ENCODE results near the gene TTC39B.

Gene TTC39B

GRCh38 chr9:15149450-15149849 lies 157.6 kb downstream of the TTC39B start:
- Mint-ChIP-seq H3K4me3 (no peak overlapping the region), H3K27me3 (peaks cover 13% of the 10 kb centered on the region), H3K9me3 (no peaks in the 10 kb centered on the region), H3K27ac (no peak overlapping the region), H3K36me3 (no peaks in the 10 kb centered on the region), H3K4me1 (no peaks in the 10 kb centered on the region)
- CTCF ChIA-PET: interaction anchor here (1.0 kb wide), 1 partner anchor 46 kb away, joined by 3 read pairs; no protein-coding TSS in a partner anchor
- no peak for DNase-seq

- H3K4me3 Mint-ChIP-seq: no peak overlapping the region
- CTCF ChIA-PET: interaction anchor here (0.6 to 1.3 kb wide), 2 partner anchors 11 to 65 kb away, joined by 3 to 4 read pairs; no protein-coding TSS in a partner anchor
- peaks cover 12% of the 10 kb centered on the region for H3K27me3 Mint-ChIP-seq
- H3K36me3 Mint-ChIP-seq: no peaks in the 10 kb centered on the region
- no peak overlapping the region for H3K27ac Mint-ChIP-seq
- no peak for DNase-seq
- H3K4me1 Mint-ChIP-seq: peaks cover 3% of the 10 kb centered on the region
- H3K9me3 Mint-ChIP-seq: no peaks in the 10 kb centered on the region
Observed at GRCh38 chr9:15146268-15146700, 160.7 kb downstream of the TTC39B start.

GRCh38 chr9:15144622-15145061 lies 162.4 kb downstream of the TTC39B start:
- H3K4me1 Mint-ChIP-seq: peaks cover 3% of the 10 kb centered on the region

GRCh38 chr9:15142878-15143534 lies 164.0 kb downstream of the TTC39B start:
- Mint-ChIP-seq H3K36me3 (no peaks in the 10 kb centered on the region), H3K4me3 (no peak overlapping the region), H3K9me3 (no peaks in the 10 kb centered on the region), H3K27me3 (peaks cover 7% of the 10 kb centered on the region), H3K4me1 (peaks cover 3% of the 10 kb centered on the region), H3K27ac (no peak overlapping the region)
- no peak for DNase-seq
- CTCF ChIA-PET: interaction anchor here (0.6 kb wide), 1 partner anchor 29 kb away, joined by 3 read pairs; no protein-coding TSS in a partner anchor

More at GRCh38 chr9:15144622-15145061, 162.4 kb downstream of the TTC39B start:
- Mint-ChIP-seq H3K27me3 (peaks cover 7% of the 10 kb centered on the region), H3K9me3 (no peaks in the 10 kb centered on the region), H3K36me3 (no peaks in the 10 kb centered on the region), H3K4me3 (no peak overlapping the region), H3K27ac (no peak overlapping the region)
- CTCF ChIA-PET: no interaction called here
- no peak for DNase-seq

GRCh38 chr9:15140051-15140450 lies 167.0 kb downstream of the TTC39B start:
- no peak overlapping the region for H3K4me3 Mint-ChIP-seq
- no peak for DNase-seq
- CTCF ChIA-PET: interaction anchor here (0.5 to 0.7 kb wide), 2 partner anchors 79 to 357 kb away, joined by 3 read pairs; no protein-coding TSS in a partner anchor
- peaks cover 10% of the 10 kb centered on the region for H3K4me1 Mint-ChIP-seq
- no peaks in the 10 kb centered on the region for H3K36me3 Mint-ChIP-seq
- no peaks in the 10 kb centered on the region for H3K9me3 Mint-ChIP-seq
- H3K27ac Mint-ChIP-seq: no peak overlapping the region
- H3K27me3 Mint-ChIP-seq: peaks cover 7% of the 10 kb centered on the region

GRCh38 chr9:15139469-15139868 lies 167.5 kb downstream of the TTC39B start:
- Mint-ChIP-seq H3K4me3 (no peak overlapping the region), H3K36me3 (no peaks in the 10 kb centered on the region), H3K27ac (no peak overlapping the region), H3K27me3 (peaks cover 5% of the 10 kb centered on the region), H3K4me1 (peaks cover 10% of the 10 kb centered on the region), H3K9me3 (no peaks in the 10 kb centered on the region)
- CTCF ChIA-PET: no interaction called here
- DNase-seq: no peak

GRCh38 chr9:15138357-15138686 lies 168.7 kb downstream of the TTC39B start:
- peaks cover 10% of the 10 kb centered on the region for H3K4me1 Mint-ChIP-seq
- CTCF ChIA-PET: interaction anchor here (1.3 to 1.4 kb wide), 2 partner anchors 38 to 202 kb away, joined by 3 read pairs; no protein-coding TSS in a partner anchor
- H3K27ac Mint-ChIP-seq: no peak overlapping the region

GRCh38 chr9:15137658-15138356 lies 169.2 kb downstream of the TTC39B start:
- DNase-seq: no peak
- H3K4me1 Mint-ChIP-seq: peaks cover 10% of the 10 kb centered on the region
- CTCF ChIA-PET: interaction anchor here (1.3 to 1.4 kb wide), 2 partner anchors 37 to 201 kb away, joined by 3 read pairs; no protein-coding TSS in a partner anchor
- H3K9me3 Mint-ChIP-seq: no peaks in the 10 kb centered on the region
- H3K4me3 Mint-ChIP-seq: no peak overlapping the region
- H3K36me3 Mint-ChIP-seq: no peaks in the 10 kb centered on the region
- no peak overlapping the region for H3K27ac Mint-ChIP-seq
- no peaks in the 10 kb centered on the region for H3K27me3 Mint-ChIP-seq

More at GRCh38 chr9:15138357-15138686, 168.7 kb downstream of the TTC39B start:
- Mint-ChIP-seq H3K27me3 (no peaks in the 10 kb centered on the region), H3K36me3 (no peaks in the 10 kb centered on the region), H3K4me3 (no peak overlapping the region), H3K9me3 (no peaks in the 10 kb centered on the region)
- DNase-seq: no peak

- Mint-ChIP-seq H3K27ac (no peak overlapping the region), H3K27me3 (no peaks in the 10 kb centered on the region), H3K4me3 (no peak overlapping the region), H3K36me3 (no peaks in the 10 kb centered on the region), H3K4me1 (peaks cover 7% of the 10 kb centered on the region), H3K9me3 (no peaks in the 10 kb centered on the region)
- DNase-seq: no peak
- CTCF ChIA-PET: interaction anchor here (1.3 to 2.5 kb wide), 4 partner anchors 33 to 290 kb away, joined by 3 to 19 read pairs (median 4); no protein-coding TSS in a partner anchor
Observed at GRCh38 chr9:15137089-15137488, 169.9 kb downstream of the TTC39B start.

- H3K4me1 Mint-ChIP-seq: peaks cover 6% of the 10 kb centered on the region
- no peak overlapping the region for H3K27ac Mint-ChIP-seq
- no peak for DNase-seq
- no peaks in the 10 kb centered on the region for H3K9me3 Mint-ChIP-seq
- no peaks in the 10 kb centered on the region for H3K27me3 Mint-ChIP-seq
- CTCF ChIA-PET: interaction anchor here (1.3 to 2.5 kb wide), 2 partner anchors 32 to 289 kb away, joined by 4 to 19 read pairs; no protein-coding TSS in a partner anchor
- H3K4me3 Mint-ChIP-seq: no peak overlapping the region
- no peaks in the 10 kb centered on the region for H3K36me3 Mint-ChIP-seq
Observed at GRCh38 chr9:15136646-15137045, 170.4 kb downstream of the TTC39B start.

- Mint-ChIP-seq H3K4me1 (peaks cover 6% of the 10 kb centered on the region), H3K9me3 (no peaks in the 10 kb centered on the region), H3K27ac (no peak overlapping the region), H3K27me3 (no peaks in the 10 kb centered on the region), H3K36me3 (no peaks in the 10 kb centered on the region), H3K4me3 (no peak overlapping the region)
- CTCF ChIA-PET: interaction anchor here (0.6 to 2.5 kb wide), 25 partner anchors 11 to 701 kb away, joined by 3 to 20 read pairs (median 3); no protein-coding TSS in a partner anchor
- peak; percentile 50 for DNase-seq
Observed at GRCh38 chr9:15135164-15135792, 171.7 kb downstream of the TTC39B start.

- Mint-ChIP-seq H3K27ac (no peak overlapping the region), H3K4me3 (no peak overlapping the region), H3K4me1 (peaks cover 6% of the 10 kb centered on the region), H3K27me3 (no peaks in the 10 kb centered on the region), H3K36me3 (no peaks in the 10 kb centered on the region), H3K9me3 (no peaks in the 10 kb centered on the region)
- CTCF ChIA-PET: interaction anchor here (1.1 kb wide), 1 partner anchor 668 kb away, joined by 3 read pairs; no protein-coding TSS in a partner anchor
- no peak for DNase-seq
Observed at GRCh38 chr9:15133488-15133887, 173.5 kb downstream of the TTC39B start.

GRCh38 chr9:15132091-15132490 lies 174.9 kb downstream of the TTC39B start:
- no peak overlapping the region for H3K27ac Mint-ChIP-seq
- H3K4me3 Mint-ChIP-seq: no peak overlapping the region
- peaks cover 6% of the 10 kb centered on the region for H3K4me1 Mint-ChIP-seq
- H3K9me3 Mint-ChIP-seq: no peaks in the 10 kb centered on the region
- peaks cover under 1% of the 10 kb centered on the region for H3K27me3 Mint-ChIP-seq
- H3K36me3 Mint-ChIP-seq: no peaks in the 10 kb centered on the region
- CTCF ChIA-PET: interaction anchor here (0.9 to 1.1 kb wide), 2 partner anchors 27 to 28 kb away, joined by 3 read pairs; no protein-coding TSS in a partner anchor
- DNase-seq: no peak

- H3K36me3 Mint-ChIP-seq: no peaks in the 10 kb centered on the region
- H3K4me1 Mint-ChIP-seq: no peaks in the 10 kb centered on the region
- CTCF ChIA-PET: interaction anchor here (0.6 kb wide), 1 partner anchor 285 kb away, joined by 3 read pairs; no protein-coding TSS in a partner anchor
- no peak overlapping the region for H3K4me3 Mint-ChIP-seq
- H3K27ac Mint-ChIP-seq: no peak overlapping the region
- no peak for DNase-seq
- peaks cover 10% of the 10 kb centered on the region for H3K27me3 Mint-ChIP-seq
- no peaks in the 10 kb centered on the region for H3K9me3 Mint-ChIP-seq
Observed at GRCh38 chr9:15131094-15131493, 175.9 kb downstream of the TTC39B start.

All from activated naive CD4-positive, alpha-beta T cell treated with anti-CD3 and anti-CD28 coated beads, Interleukin-2, amount 10 ng/mL, durations not matched to agents 7 days and 5 days (primary cell).